NOMO-1 (cell line): ENCODE data around the gene CFAP97.
"Not testable (repeated sequence)": the region's sequence is repeated elsewhere in the genome, so short reads cannot be mapped to it uniquely, and the experiment has no call there.

ENCODE experiments used
- DNase-seq, 2 experiments: peaks; one replicate each; lab custom pipeline; 2025; ENCODE audit not compliant: unreplicated experiment in 2 of 2; lab: John Stamatoyannopoulos, UW

The CFAP97 gene

GRCh38 chr4:185142912-185143600 lies 60.7 kb downstream of the CFAP97 start, which contains the start of gene SLC25A4:
Gene SLC25A4 (plus strand): TSS chr4:185143266. CDS start chr4:185143373, 107 bp downstream.
- DNase-seq, result peak; percentile 68 to 88

- peak in 1 of 2 experiments; percentile 53 for DNase-seq
Observed at GRCh38 chr4:185142564-185142911, 61.3 kb downstream of the CFAP97 start.

GRCh38 chr4:185141777-185142176 lies 62.0 kb downstream of the CFAP97 start:
- no peak for DNase-seq

GRCh38 chr4:185139736-185140135 lies 64.1 kb downstream of the CFAP97 start:
- DNase-seq, result no peak

- DNase-seq, result no peak
Observed at GRCh38 chr4:185138161-185138560, 65.6 kb downstream of the CFAP97 start.

GRCh38 chr4:185137233-185137925 lies 66.4 kb downstream of the CFAP97 start:
- DNase-seq, result no peak

GRCh38 chr4:185134307-185134869 lies 69.4 kb downstream of the CFAP97 start:
- DNase-seq, result peak; percentile 9 to 55

GRCh38 chr4:185128272-185129119 lies 75.3 kb downstream of the CFAP97 start:
- no peak for DNase-seq

GRCh38 chr4:185127021-185127925 lies 76.5 kb downstream of the CFAP97 start:
- no peak for DNase-seq

GRCh38 chr4:185124006-185124405 lies 79.8 kb downstream of the CFAP97 start:
- DNase-seq, result no peak

GRCh38 chr4:185122681-185123345 lies 81.0 kb downstream of the CFAP97 start:
- DNase-seq, result no peak

- no peak for DNase-seq
Observed at GRCh38 chr4:185120631-185120946, 83.2 kb downstream of the CFAP97 start.

GRCh38 chr4:185119927-185120630 lies 83.7 kb downstream of the CFAP97 start:
- peak in 1 of 2 experiments; percentile 4 for DNase-seq

- not testable (repeated sequence) for DNase-seq
Observed at GRCh38 chr4:185119467-185119866, 84.3 kb downstream of the CFAP97 start.

GRCh38 chr4:185118876-185119275 lies 84.9 kb downstream of the CFAP97 start:
- DNase-seq, result no peak

GRCh38 chr4:185117300-185117934 lies 86.4 kb downstream of the CFAP97 start:
- no peak for DNase-seq

- no peak for DNase-seq
Observed at GRCh38 chr4:185115827-185116232, 88.0 kb downstream of the CFAP97 start.

GRCh38 chr4:185113340-185113739 lies 90.5 kb downstream of the CFAP97 start:
- no peak for DNase-seq

GRCh38 chr4:185112104-185112503 lies 91.7 kb downstream of the CFAP97 start:
- DNase-seq, result peak in 1 of 2 experiments; percentile 13
